ENCODE results near the gene THAP11. TPM values are rescaled to one million over a fixed set of nuclear protein-coding genes. Genes with fewer than 3 reads are reported as not detected.

THAP11 gene
- total RNA-seq, 1 experiment from 2014 or later = 38.3 TPM

GRCh38 chr16:67880584-67880983 is 38.5 kb downstream of the THAP11 start:
- CTCF ChIA-PET = no interaction called here
- intact Hi-C loops (cut with micrococcal nuclease; ENCODE audit: unreplicated experiment) = no loop called here
- DNase-seq = no peak
- Mint-ChIP-seq H3K27me3 (ENCODE audit: unreplicated experiment) (no peaks in the 10 kb centered on the region), H3K4me3 (ENCODE audit: low read depth, unreplicated experiment) (no peak overlapping the region), H3K4me1 (ENCODE audit: low read depth, unreplicated experiment) (peaks cover 13% of the 10 kb centered on the region), H3K9me3 (ENCODE audit: low read depth, unreplicated experiment) (no peaks in the 10 kb centered on the region), H3K27ac (ENCODE audit: unreplicated experiment) (no peak overlapping the region), H3K36me3 (ENCODE audit: insufficient read depth, unreplicated experiment) (peaks cover 53% of the 10 kb centered on the region)
- no TSS peak for BruUV-seq (replicated peaks)
- TF ChIP-seq CTCF (IDR thresholded peaks at IDR 0.05; ENCODE audit: unreplicated experiment) = no peak

GRCh38 chr16:67881621-67882161 is 39.6 kb downstream of the THAP11 start:
- TF ChIP-seq CTCF (IDR thresholded peaks at IDR 0.05; ENCODE audit: unreplicated experiment) = no peak
- peaks cover 10% of the 10 kb centered on the region for H3K4me1 Mint-ChIP-seq (ENCODE audit: low read depth, unreplicated experiment)
- no peaks in the 10 kb centered on the region for H3K27me3 Mint-ChIP-seq (ENCODE audit: unreplicated experiment)
- intact Hi-C loops (cut with micrococcal nuclease; ENCODE audit: unreplicated experiment) = no loop called here
- H3K27ac Mint-ChIP-seq (ENCODE audit: unreplicated experiment) = no peak overlapping the region
- BruUV-seq (replicated peaks) = no TSS peak
- no peaks in the 10 kb centered on the region for H3K9me3 Mint-ChIP-seq (ENCODE audit: low read depth, unreplicated experiment)
- DNase-seq = no peak
- H3K4me3 Mint-ChIP-seq (ENCODE audit: low read depth, unreplicated experiment) = no peak overlapping the region
- H3K36me3 Mint-ChIP-seq (ENCODE audit: insufficient read depth, unreplicated experiment) = peaks cover 55% of the 10 kb centered on the region
- CTCF ChIA-PET = interaction anchor here (0.5 kb wide), 1 partner anchor 65 kb away, joined by 4 read pairs; no protein-coding TSS in a partner anchor

- H3K9me3 Mint-ChIP-seq (ENCODE audit: low read depth, unreplicated experiment) = no peaks in the 10 kb centered on the region
- CTCF ChIA-PET = interaction anchor here (0.5 to 2.1 kb wide), 11 partner anchors 9 to 1057 kb away, joined by 3 to 10 read pairs (median 5); partner anchors contain the start of genes EDC4, PSKH1, RANBP10 and TSNAXIP1
- peaks cover 10% of the 10 kb centered on the region for H3K4me1 Mint-ChIP-seq (ENCODE audit: low read depth, unreplicated experiment)
- TF ChIP-seq CTCF (IDR thresholded peaks at IDR 0.05; ENCODE audit: unreplicated experiment) = no peak
- no peak overlapping the region for H3K4me3 Mint-ChIP-seq (ENCODE audit: low read depth, unreplicated experiment)
- H3K27me3 Mint-ChIP-seq (ENCODE audit: unreplicated experiment) = no peaks in the 10 kb centered on the region
- BruUV-seq (replicated peaks) = no TSS peak
- DNase-seq = no peak
- H3K27ac Mint-ChIP-seq (ENCODE audit: unreplicated experiment) = no peak overlapping the region
- intact Hi-C loops (cut with micrococcal nuclease; ENCODE audit: unreplicated experiment) = no loop called here
- peaks cover 55% of the 10 kb centered on the region for H3K36me3 Mint-ChIP-seq (ENCODE audit: insufficient read depth, unreplicated experiment)
These were observed 40.4 kb downstream of the THAP11 start for GRCh38 chr16:67882374-67883145.

- no peak for TF ChIP-seq CTCF (IDR thresholded peaks at IDR 0.05; ENCODE audit: unreplicated experiment)
- intact Hi-C loops (cut with micrococcal nuclease; ENCODE audit: unreplicated experiment) = no loop called here
- H3K27me3 Mint-ChIP-seq (ENCODE audit: unreplicated experiment) = no peaks in the 10 kb centered on the region
- no peak overlapping the region for H3K4me3 Mint-ChIP-seq (ENCODE audit: low read depth, unreplicated experiment)
- no TSS peak for BruUV-seq (replicated peaks)
- peaks cover 55% of the 10 kb centered on the region for H3K36me3 Mint-ChIP-seq (ENCODE audit: insufficient read depth, unreplicated experiment)
- no peak for DNase-seq
- no peak overlapping the region for H3K27ac Mint-ChIP-seq (ENCODE audit: unreplicated experiment)
- CTCF ChIA-PET = interaction anchor here (0.8 to 2.1 kb wide), 10 partner anchors 9 to 327 kb away, joined by 4 to 10 read pairs (median 5); partner anchors contain the start of genes EDC4, PSKH1, RANBP10 and TSNAXIP1
- peaks cover 10% of the 10 kb centered on the region for H3K4me1 Mint-ChIP-seq (ENCODE audit: low read depth, unreplicated experiment)
- no peaks in the 10 kb centered on the region for H3K9me3 Mint-ChIP-seq (ENCODE audit: low read depth, unreplicated experiment)
These were observed 41.2 kb downstream of the THAP11 start for GRCh38 chr16:67883146-67883871.

Measured in Calu3 (cell line).